OCI-LY1 (cell line): ENCODE measurements around the gene L3MBTL3.

ENCODE experiments used
- H2AFZ ChIP-seq: fragments of 200-600 bp; sonication (generic), shearing (Covaris generic); 2 replicates; pipeline ENCODE4 v1.6.0; 2014; ENCODE audit warnings: antibody characterized with exemption, mild to moderate bottlenecking, low read length
- H3F3A ChIP-seq: fragments of 200-600 bp; sonication (generic), shearing (Covaris generic); 2 replicates; pipeline ENCODE4 v1.6.0; 2014; ENCODE audit warnings: mild to moderate bottlenecking, antibody characterized with exemption, low read length, moderate library complexity; ENCODE audit not compliant: insufficient read depth
- H3K27ac ChIP-seq: fragments of 200-600 bp; sonication (generic); 2 replicates; pipeline ENCODE4 v1.5.1; 2014; ENCODE audit warnings: low read length, mixed run types, mild to moderate bottlenecking, low read depth; ENCODE audit not compliant: poor library complexity, severe bottlenecking
- H3K27me3 ChIP-seq: fragments of 200-600 bp; sonication (generic); 2 replicates; pipeline ENCODE4 v1.6.0; 2014; ENCODE audit warnings: antibody characterized with exemption, mild to moderate bottlenecking, low read length, moderate library complexity; ENCODE audit not compliant: insufficient read depth
- H3K36me3 ChIP-seq: fragments of 200-600 bp; sonication (generic); 2 replicates; pipeline ENCODE4 v1.6.1; 2014; ENCODE audit warnings: mild to moderate bottlenecking, antibody characterized with exemption, low read length, moderate library complexity, mixed read lengths; ENCODE audit not compliant: insufficient read depth
- H3K4me1 ChIP-seq: fragments of 200-600 bp; sonication (generic); 2 replicates; pipeline ENCODE4 v1.5.1; 2014; ENCODE audit warnings: mild to moderate bottlenecking, low read length, moderate library complexity; ENCODE audit not compliant: insufficient read depth, severe bottlenecking
- H3K4me2 ChIP-seq: fragments of 200-600 bp; sonication (generic), shearing (Covaris generic); 2 replicates; pipeline ENCODE4 v1.6.1; 2014; ENCODE audit warnings: low read length
- H3K4me3 ChIP-seq: fragments of 200-600 bp; sonication (generic); 2 replicates; pipeline ENCODE4 v1.5.1; 2014; ENCODE audit warnings: low read length, low read depth, mild to moderate bottlenecking, mixed read lengths; ENCODE audit not compliant: poor library complexity, severe bottlenecking
- H3K79me2 ChIP-seq: fragments of 200-600 bp; shearing (Covaris generic); 2 replicates; pipeline ENCODE4 v1.6.1; 2016; ENCODE audit warnings: mixed run types, low read length, mixed read lengths; ENCODE audit not compliant: insufficient read depth
- H3K9ac ChIP-seq: fragments of 200-600 bp; sonication (generic), shearing (Covaris generic); 2 replicates; pipeline ENCODE4 v1.6.1; 2014; ENCODE audit warnings: mild to moderate bottlenecking, low read length, mixed read lengths
- H3K9me2 ChIP-seq: fragments of 200-600 bp; sonication (generic), shearing (Covaris generic); 2 replicates; pipeline ENCODE4 v1.6.1; 2014; ENCODE audit warnings: low read depth, mild to moderate bottlenecking, low read length, mixed read lengths
- H3K9me3 ChIP-seq: fragments of 200-600 bp; shearing (Covaris generic); 2 replicates; pipeline ENCODE4 v1.6.1; 2014; ENCODE audit warnings: low read length, mixed read lengths
- H4K20me1 ChIP-seq: fragments of 200-600 bp; sonication (generic), shearing (Covaris generic); 2 replicates; pipeline ENCODE4 v1.6.0; 2016; ENCODE audit warnings: mild to moderate bottlenecking, low read length; ENCODE audit not compliant: insufficient read depth
- CTCF ChIP-seq: fragments of 200-600 bp; sonication (generic), shearing (Covaris generic); IDR thresholded peaks from 2 replicates; pipeline ENCODE4 v1.5.1; 2017; ENCODE audit warnings: mild to moderate bottlenecking, antibody characterized with exemption, low read length, moderate library complexity, mixed read lengths
- EZH2 ChIP-seq: fragments of 200-600 bp; sonication (generic), shearing (Covaris generic); IDR thresholded peaks from 2 replicates; pipeline ENCODE4 v1.8.0; 2017; ENCODE audit warnings: borderline replicate concordance, mixed run types, mild to moderate bottlenecking, antibody characterized with exemption, low read length, moderate library complexity, mixed read lengths

Gene L3MBTL3

DNA sequence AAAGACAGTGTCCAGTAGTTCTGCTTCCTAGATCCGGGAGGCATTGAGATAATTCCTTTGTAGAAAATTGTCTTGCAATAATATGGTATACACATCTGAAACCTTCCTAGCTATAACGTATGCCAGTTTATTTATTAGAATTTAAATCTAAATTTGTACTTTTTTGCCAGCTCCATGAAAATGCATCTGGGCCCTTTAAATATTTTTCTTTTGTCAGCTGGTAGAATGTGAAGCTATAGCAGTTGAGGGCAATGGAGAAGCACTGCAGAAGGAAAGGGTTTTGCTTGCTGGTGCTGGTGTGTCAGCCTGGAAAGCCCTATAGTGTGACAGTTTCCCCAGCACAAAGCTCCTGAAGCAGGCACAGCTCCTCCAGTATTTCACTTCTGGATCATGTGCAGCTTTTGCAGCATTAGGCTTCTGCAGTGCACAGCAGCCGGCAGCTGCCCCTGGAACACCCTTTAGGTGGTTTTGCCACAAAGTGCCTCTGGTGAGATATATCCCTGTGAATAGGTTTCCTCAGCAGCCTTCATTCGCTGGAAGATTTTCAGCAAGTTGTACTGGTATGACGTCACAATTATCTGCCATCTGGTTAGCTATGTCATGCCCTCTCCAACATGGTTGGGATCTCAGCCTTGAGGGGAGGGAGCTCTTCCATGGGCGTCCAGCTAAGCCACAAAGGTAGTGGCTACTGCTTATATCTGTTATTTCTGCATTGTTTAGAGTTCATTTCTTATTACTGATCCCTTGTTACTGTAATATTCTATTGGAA is 40.0 kb upstream of the L3MBTL3 start:
- no peaks in the 10 kb centered on the region for H3K36me3 ChIP-seq
- H3K4me2 ChIP-seq: no peak overlapping the region
- no peaks in the 10 kb centered on the region for H3K4me1 ChIP-seq
- no peak overlapping the region for H3K4me3 ChIP-seq
- H3K9me3 ChIP-seq: no peaks in the 10 kb centered on the region
- no peaks in the 10 kb centered on the region for H3K27me3 ChIP-seq
- no peak overlapping the region for H3K27ac ChIP-seq
- H3K9me2 ChIP-seq: no peaks in the 10 kb centered on the region
- no peak overlapping the region for H3K9ac ChIP-seq
- H2AFZ ChIP-seq: no peak overlapping the region
- H3F3A ChIP-seq: no peaks in the 10 kb centered on the region
- no peaks in the 10 kb centered on the region for H3K79me2 ChIP-seq
- H4K20me1 ChIP-seq: no peaks in the 10 kb centered on the region
- no peak for TF ChIP-seq CTCF
- no peak for TF ChIP-seq EZH2

DNA sequence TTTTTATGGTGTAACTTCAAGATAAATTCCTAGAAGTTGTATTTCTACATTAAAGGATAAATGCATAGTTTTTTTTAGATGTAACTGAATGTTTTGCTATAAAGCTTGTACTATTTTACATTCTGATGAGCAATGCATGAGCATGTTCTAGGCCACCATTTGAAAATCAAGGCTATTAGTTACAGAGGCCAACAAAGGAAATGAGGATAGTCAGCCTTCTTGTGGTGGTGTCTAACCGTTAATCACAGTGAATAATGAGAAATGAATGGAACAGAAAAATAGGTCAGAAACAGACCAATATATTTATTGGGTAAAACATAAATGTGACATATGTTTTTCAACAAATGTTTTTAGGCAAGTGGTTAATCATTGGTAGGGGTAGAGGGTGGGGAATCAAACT is 37.6 kb upstream of the L3MBTL3 start:
- TF ChIP-seq CTCF: no peak
- TF ChIP-seq EZH2: no peak
- no peak overlapping the region for H3K27ac ChIP-seq
- H3K79me2 ChIP-seq: no peaks in the 10 kb centered on the region
- no peak overlapping the region for H2AFZ ChIP-seq
- no peak overlapping the region for H3K4me3 ChIP-seq
- H3K9me3 ChIP-seq: no peaks in the 10 kb centered on the region
- H3F3A ChIP-seq: no peaks in the 10 kb centered on the region
- H3K4me2 ChIP-seq: no peak overlapping the region
- H4K20me1 ChIP-seq: no peaks in the 10 kb centered on the region
- H3K36me3 ChIP-seq: no peaks in the 10 kb centered on the region
- no peaks in the 10 kb centered on the region for H3K9me2 ChIP-seq
- no peaks in the 10 kb centered on the region for H3K4me1 ChIP-seq
- no peaks in the 10 kb centered on the region for H3K27me3 ChIP-seq
- no peak overlapping the region for H3K9ac ChIP-seq

DNA sequence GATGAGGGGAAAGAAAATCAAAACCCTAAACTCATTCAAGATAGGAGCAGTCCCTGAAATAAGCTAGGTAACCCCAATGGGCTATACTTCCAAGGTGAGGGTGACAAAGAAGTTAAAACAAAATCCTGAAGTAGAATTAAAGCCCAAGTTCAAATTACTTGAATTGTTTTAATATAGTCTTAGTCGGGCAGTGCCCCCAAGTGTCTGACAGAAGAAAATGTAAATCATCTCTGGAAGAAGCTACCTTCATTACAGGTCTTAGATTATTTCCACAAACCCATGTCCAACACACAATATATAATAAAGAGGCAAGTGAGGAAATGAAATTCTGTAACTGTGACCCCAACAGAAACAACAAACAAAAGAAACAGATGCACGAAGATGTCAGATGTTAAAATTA is 36.8 kb upstream of the L3MBTL3 start:
- H3K4me3 ChIP-seq: no peak overlapping the region
- no peaks in the 10 kb centered on the region for H3K36me3 ChIP-seq
- TF ChIP-seq EZH2: no peak
- peak; percentile 39 for TF ChIP-seq CTCF

More for the DNA sequence above, 36.8 kb upstream of the L3MBTL3 start:
- Histone ChIP-seq H3K9me2 (no peaks in the 10 kb centered on the region), H3K27me3 (no peaks in the 10 kb centered on the region), H3K9me3 (no peaks in the 10 kb centered on the region), H4K20me1 (no peaks in the 10 kb centered on the region), H3F3A (no peaks in the 10 kb centered on the region), H3K79me2 (no peaks in the 10 kb centered on the region), H3K4me2 (no peak overlapping the region), H3K9ac (no peak overlapping the region), H3K27ac (no peak overlapping the region), H2AFZ (no peak overlapping the region), H3K4me1 (no peaks in the 10 kb centered on the region)
